UCSD-AML1 (cell line): Measurements from ENCODE around the gene SERP1.
A peak's percentile ranks its signal among the peaks of the same experiment; 100 is the strongest.

Experiments
- DNase-seq: peaks from one replicate; lab custom pipeline; 2025; ENCODE audit not compliant: unreplicated experiment; lab: John Stamatoyannopoulos, UW

Gene SERP1

GRCh38 chr3:150546226-150547044 lies at the start of gene SERP1, which contains the start of gene EIF2A:
Gene SERP1 (minus strand): TSS chr3:150546496. CDS start chr3:150546135, 361 bp downstream.
Gene EIF2A (plus strand): TSS chr3:150546787. CDS start chr3:150546803, 16 bp downstream.
- peak; percentile 100 for DNase-seq

GRCh38 chr3:150594150-150594549 lies 47.9 kb upstream of the SERP1 start:
- no peak for DNase-seq

- DNase-seq, result no peak
Observed at GRCh38 chr3:150589759-150590158, 43.5 kb upstream of the SERP1 start.

- no peak for DNase-seq
Observed at GRCh38 chr3:150588027-150588830, 41.9 kb upstream of the SERP1 start.

GRCh38 chr3:150583028-150583427 lies 36.7 kb upstream of the SERP1 start:
- DNase-seq, result no peak

- DNase-seq, result no peak
Observed at GRCh38 chr3:150582620-150583019, 36.3 kb upstream of the SERP1 start.

GRCh38 chr3:150581174-150581573 lies 34.9 kb upstream of the SERP1 start:
- no peak for DNase-seq

- no peak for DNase-seq
Observed at GRCh38 chr3:150577855-150578254, 31.6 kb upstream of the SERP1 start.

- DNase-seq, result no peak
Observed at GRCh38 chr3:150567328-150567727, 21.0 kb upstream of the SERP1 start.

- DNase-seq, result no peak
Observed at GRCh38 chr3:150564243-150564642, 17.9 kb upstream of the SERP1 start.

- DNase-seq, result no peak
Observed at GRCh38 chr3:150557725-150558124, 11.4 kb upstream of the SERP1 start.

GRCh38 chr3:150556792-150557191 lies 10.5 kb upstream of the SERP1 start:
- DNase-seq, result no peak

- no peak for DNase-seq
Observed at GRCh38 chr3:150555859-150556436, 9.7 kb upstream of the SERP1 start.

GRCh38 chr3:150547045-150547741 lies 897 bp upstream of the SERP1 start:
- DNase-seq, result no peak

- DNase-seq, result peak; percentile 36
Observed at GRCh38 chr3:150545419-150546225, 674 bp downstream of the SERP1 start.

GRCh38 chr3:150544726-150545125 lies 1.6 kb downstream of the SERP1 start:
- no peak for DNase-seq

- no peak for DNase-seq
Observed at GRCh38 chr3:150544041-150544440, 2.3 kb downstream of the SERP1 start.

GRCh38 chr3:150543531-150543930 lies 2.8 kb downstream of the SERP1 start:
- no peak for DNase-seq

- no peak for DNase-seq
Observed at GRCh38 chr3:150543128-150543527, 3.2 kb downstream of the SERP1 start.

- DNase-seq, result no peak
Observed at GRCh38 chr3:150540991-150541390, 5.3 kb downstream of the SERP1 start.
